WTC11 (cell line): ENCODE data around the gene PRTN3.
"Not testable (repeated sequence)": the region's sequence is repeated elsewhere in the genome, so short reads cannot be mapped to it uniquely, and the experiment has no call there.

ENCODE experiments used
- CREB1 ChIP-seq: sonication (generic); formaldehyde crosslinking; IDR thresholded peaks from 2 replicates; pipeline ENCODE4 v1.8.0; 2023; ENCODE audit warnings: mild to moderate bottlenecking, missing genetic modification reagents
- CTCF ChIP-seq: fragments of 200-600 bp; IDR thresholded peaks from 2 replicates; pipeline ENCODE4 v1.8.0; 2022; ENCODE audit warnings: antibody characterized with exemption
- JUN ChIP-seq: sonication (generic); formaldehyde crosslinking; IDR thresholded peaks from 2 replicates; pipeline ENCODE4 v1.8.0; 2023; ENCODE audit warnings: mild to moderate bottlenecking, missing genetic modification reagents
- SMAD3 ChIP-seq: sonication (generic); formaldehyde crosslinking; IDR thresholded peaks from 2 replicates; pipeline ENCODE4 v1.8.0; 2022; ENCODE audit warnings: missing genetic modification reagents, mild to moderate bottlenecking, borderline replicate concordance
- SP1 ChIP-seq: sonication (generic); formaldehyde crosslinking; conservative IDR thresholded peaks from 2 replicates; pipeline ENCODE4 v1.8.1; 2022; ENCODE audit warnings: missing genetic modification reagents

DNA sequence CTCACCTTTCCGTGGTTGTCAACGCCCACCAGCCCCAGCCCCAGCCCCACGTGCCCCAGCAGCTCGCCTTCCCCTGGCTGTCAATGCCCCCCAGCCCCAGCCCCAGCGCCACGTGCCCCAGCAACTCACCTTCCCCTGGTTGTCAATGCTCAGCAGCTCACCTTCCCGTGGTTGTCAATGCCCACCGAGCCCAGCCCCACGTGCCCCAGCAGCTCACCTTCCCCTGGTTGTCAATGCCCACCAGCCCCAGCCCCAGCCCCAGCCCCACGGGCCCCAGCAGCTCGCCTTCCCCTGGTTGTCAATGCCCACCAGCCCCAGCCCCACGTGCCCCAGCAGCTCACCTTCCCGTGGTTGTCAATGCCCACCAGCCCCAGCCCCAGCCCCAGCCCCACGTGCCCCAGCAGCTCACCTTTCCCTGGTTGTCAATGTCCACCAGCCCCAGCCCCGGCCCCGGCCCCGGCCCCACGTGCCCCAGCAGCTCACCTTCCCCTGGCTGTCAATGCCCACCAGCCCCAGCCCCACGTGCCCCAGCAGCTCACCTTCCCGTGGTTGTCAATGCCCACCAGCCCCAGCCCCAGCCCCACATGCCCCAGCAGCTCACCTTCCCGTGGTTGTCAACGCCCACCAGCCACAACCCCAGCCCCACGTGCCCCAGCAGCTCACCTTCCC, 37.3 kb downstream of the PRTN3 start:
- not testable (repeated sequence) for TF ChIP-seq CTCF; SP1 (CRISPR knock-in tag); SMAD3 (CRISPR knock-in tag); CREB1 (CRISPR knock-in tag); JUN
